HepG2 (cell line): ENCODE results near the gene NDE1. TPM values are rescaled to one million over a fixed set of nuclear protein-coding genes. Genes with fewer than 3 reads are reported as not detected.

ENCODE experiments used
- ATAC-seq: fragments of 200-7000 bp; cut with Tn5 transposase; 3 replicates; pipeline ENCODE4 v1.9.1; 2020; ENCODE audit warnings: mild to moderate bottlenecking, moderate library complexity
- BruUV-seq: library from RNA; stranded (reverse); fragments of 400-500 nt; replicated peaks from 2 replicates; lab custom pipeline; 2021; lab: Mats Ljungman, UMichigan
- CTCF ChIA-PET: fragments of 300-600 bp; formaldehyde crosslinking; extraction: SDS; loops from one replicate; lab custom pipeline; 2021; ENCODE audit warnings: low total read pairs, inconsistent platforms, low intra/inter-chr PET ratio; lab: Yijun Ruan, JAX
- POLR2A ChIA-PET: fragments of 350-600 bp; sonication (Branson Sonifier 250); formaldehyde crosslinking; loops from one replicate; lab custom pipeline; 2020; ENCODE audit warnings: antibody characterized with exemption, inconsistent platforms; lab: Yijun Ruan, JAX
- DNase-seq: peaks from one replicate; pipeline ENCODE4 v3.0.0-alpha.2; 2015; ENCODE audit warnings: low spot score
- FAIRE-seq: peaks from 3 replicates; lab custom pipeline; 2011; peaks lifted over from hg19 to GRCh38; lab: Jason Lieb, UNC
- H2AFZ ChIP-seq: one replicate; pipeline ENCODE4 v1.6.1; 2011; ENCODE audit warnings: low read length, inconsistent platforms
- H3K27ac ChIP-seq: fragments of 300-600 bp; 3 replicates; pipeline ENCODE4 v1.8.0; 2011; ENCODE audit warnings: mixed run types, mild to moderate bottlenecking, mixed read lengths, low read length, inconsistent platforms; ENCODE audit not compliant: insufficient read depth; ENCODE audit errors: extremely low read length
- H3K27me3 ChIP-seq, 2 experiments: fragments of 200-600 bp in 1 of 2; 2 replicates in 1 of 2; 3 replicates in 1 of 2; pipeline versions ENCODE4 v1.6.0 to v1.8.0; 2011; ENCODE audit warnings: low read length in 2 of 2, mild to moderate bottlenecking in 2 of 2, moderate library complexity in 2 of 2, inconsistent platforms in 1 of 2; ENCODE audit not compliant: insufficient read depth in 2 of 2, control insufficient read depth in 1 of 2
- H3K36me3 ChIP-seq, 2 experiments: fragments of 200-600 bp in 1 of 2; replicated peaks in 1 of 2; 2 replicates in 1 of 2; 3 replicates in 1 of 2; pipeline versions ENCODE4 v1.5.1 to v1.8.0; 2011; ENCODE audit warnings: low read length in 2 of 2, inconsistent platforms in 1 of 2; ENCODE audit not compliant: insufficient read depth in 2 of 2, control insufficient read depth in 1 of 2
- H3K4me1 ChIP-seq: 2 replicates; pipeline ENCODE4 v1.5.1; 2012; ENCODE audit warnings: low read length, inconsistent platforms; ENCODE audit not compliant: insufficient read depth
- H3K4me2 ChIP-seq: 2 replicates; pipeline ENCODE4 v1.6.0; 2011; ENCODE audit warnings: low read depth, low read length, inconsistent platforms
- H3K4me3 ChIP-seq, 3 experiments: fragments of 200-600 bp in 1 of 3; sonication (generic), shearing (Covaris generic) in 1 of 3; replicated peaks in 1 of 3; 2 replicates each; pipeline ENCODE4 v1.5.1; 2011 to 2016; ENCODE audit warnings: low read length in 3 of 3, inconsistent platforms in 2 of 3, low read depth in 2 of 3, mild to moderate bottlenecking in 2 of 3, control low read depth in 1 of 3, mixed read lengths in 1 of 3; ENCODE audit not compliant: insufficient read depth in 1 of 3
- H3K79me2 ChIP-seq: one replicate; pipeline ENCODE4 v1.6.1; 2011; ENCODE audit warnings: low read length, inconsistent platforms; ENCODE audit not compliant: insufficient read depth
- H3K9ac ChIP-seq: 2 replicates; pipeline ENCODE4 v1.6.0; 2011; ENCODE audit warnings: mild to moderate bottlenecking, low read depth, low read length, inconsistent platforms; ENCODE audit not compliant: insufficient read depth
- H3K9me3 ChIP-seq: 2 replicates; pipeline ENCODE4 v1.5.1; 2012; ENCODE audit warnings: mild to moderate bottlenecking, low read length
- H4K20me1 ChIP-seq: 2 replicates; pipeline ENCODE4 v1.6.0; 2011; ENCODE audit warnings: inconsistent platforms, mild to moderate bottlenecking, low read length, moderate library complexity; ENCODE audit not compliant: insufficient read depth
- MATR3 ChIP-seq: sonication (generic); formaldehyde crosslinking; IDR thresholded peaks from 2 replicates; pipeline ENCODE4 v1.4.0; 2020; ENCODE audit warnings: missing genetic modification reagents
- ZBTB4 ChIP-seq: sonication (generic); formaldehyde crosslinking; IDR thresholded peaks from 2 replicates; pipeline ENCODE4 v1.4.0; 2020; ENCODE audit warnings: missing genetic modification reagents, mild to moderate bottlenecking, borderline replicate concordance
- ZNF768 ChIP-seq: sonication (generic); formaldehyde crosslinking; IDR thresholded peaks from 2 replicates; pipeline ENCODE4 v1.4.0; 2020; ENCODE audit warnings: missing genetic modification reagents
- whole genome bisulfite sequencing: methylation state at CpG from one replicate; pipeline ENCODE4 v1.1.6; 2017; ENCODE audit warnings: low lambda C conversion rate; 5-methylcytosine and 5-hydroxymethylcytosine counted together
- in situ Hi-C: cut with HindIII; loops from 2 replicates; pipeline ENCODE4 v1.10.0; 2017; ENCODE audit warnings: low pct_unique_long_range_greater_than_20kb; ENCODE audit not compliant: extremely low pct_ligation_motif_present
- intact Hi-C: fragments of 100-400 bp; cut with micrococcal nuclease; formaldehyde crosslinking; loops from one replicate; pipeline ENCODE4 v1.10.0; 2022; ENCODE audit not compliant: unreplicated experiment
- polyA plus RNA-seq, 8 experiments: library from polyadenylated mRNA; depleted of rRNA in 3 of 8; stranded (reverse) in 7 of 8; unstranded in 1 of 8; fragments of >200 nt; fragmentation: Illumina TruSeq in 4 of 8; extraction: Trizol in 4 of 8; gene quantifications; 2 replicates each; pipeline versions ENCODE4 v1.2.1 to v1.2.3, GENCODE V29; 2011 to 2016; ENCODE audit warnings: low read depth in 4 of 8, missing spikeins in 1 of 8, mixed read lengths in 1 of 8; ENCODE audit not compliant: insufficient read depth in 1 of 8
- total RNA-seq, 5 experiments: library from RNA; depleted of rRNA; stranded (reverse); fragments of >200 nt; fragmentation: Illumina TruSeq; extraction: Trizol; gene quantifications; 2 replicates each; pipeline ENCODE4 v1.2.3, GENCODE V29; 2016; ENCODE audit warnings: low read depth in 1 of 5
- TF ChIP-seq, protein P1 (sequence below): fragments of 450-650 bp; IDR thresholded peaks from 2 replicates; pipeline ENCODE4 v1.6.1; 2016

NDE1 gene
- total and polyA plus RNA-seq, 2 of the 13 experiments (the other 11 are each of a cell fraction or from before 2014, with no cell fraction given) = 40.9 to 72.5 TPM

DNA sequence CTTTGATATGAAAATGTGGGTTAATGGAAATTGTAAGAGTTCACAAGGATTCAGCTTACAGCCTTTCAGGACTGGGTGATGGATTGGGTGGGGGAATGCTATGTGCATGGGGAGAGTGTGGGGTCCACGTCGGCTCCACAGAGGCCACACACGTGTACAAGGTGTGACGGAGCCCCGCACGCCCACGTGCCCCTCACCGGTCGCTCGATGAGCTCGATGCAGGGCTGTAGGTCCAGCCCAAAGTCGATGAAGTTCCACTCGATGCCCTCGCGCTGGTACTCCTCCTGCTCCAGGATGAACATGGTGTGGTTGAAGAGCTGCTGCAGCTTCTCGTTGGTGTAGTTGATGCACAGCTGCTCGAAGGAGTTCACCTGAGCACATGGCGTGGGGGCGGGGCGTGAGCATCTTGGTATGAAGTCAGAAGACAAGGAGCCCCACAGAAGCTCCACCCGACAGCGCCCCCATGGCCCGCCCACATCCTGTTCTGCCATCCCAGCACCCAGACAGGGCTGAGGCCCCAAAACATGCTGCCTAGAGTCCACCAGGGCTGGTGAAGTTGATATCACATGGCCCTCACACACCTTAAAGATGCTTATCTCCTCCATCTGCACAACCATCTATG is 107.7 kb downstream of the NDE1 start:
- no peak for TF ChIP-seq ZBTB4 (CRISPR knock-in tag)
- peak; percentile 47; the same call in 1 of the 2 replicates for TF ChIP-seq ZNF768 (CRISPR knock-in tag)
- TF ChIP-seq, protein P1, sequence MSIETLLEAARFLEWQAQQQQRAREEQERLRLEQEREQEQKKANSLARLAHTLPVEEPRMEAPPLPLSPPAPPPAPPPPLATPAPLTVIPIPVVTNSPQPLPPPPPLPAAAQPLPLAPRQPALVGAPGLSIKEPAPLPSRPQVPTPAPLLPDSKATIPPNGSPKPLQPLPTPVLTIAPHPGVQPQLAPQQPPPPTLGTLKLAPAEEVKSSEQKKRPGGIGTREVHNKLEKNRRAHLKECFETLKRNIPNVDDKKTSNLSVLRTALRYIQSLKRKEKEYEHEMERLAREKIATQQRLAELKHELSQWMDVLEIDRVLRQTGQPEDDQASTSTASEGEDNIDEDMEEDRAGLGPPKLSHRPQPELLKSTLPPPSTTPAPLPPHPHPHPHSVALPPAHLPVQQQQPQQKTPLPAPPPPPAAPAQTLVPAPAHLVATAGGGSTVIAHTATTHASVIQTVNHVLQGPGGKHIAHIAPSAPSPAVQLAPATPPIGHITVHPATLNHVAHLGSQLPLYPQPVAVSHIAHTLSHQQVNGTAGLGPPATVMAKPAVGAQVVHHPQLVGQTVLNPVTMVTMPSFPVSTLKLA = 0 out of 2 replicates have a peak, but pooled peaks have one; percentile 19
- TF ChIP-seq MATR3 (CRISPR knock-in tag) = peak; percentile 32; the same call in 1 of the 2 replicates
- no peaks in the 10 kb centered on the region for H3K36me3 ChIP-seq
- peaks cover 0 to 13% of the 10 kb centered on the region in 2 experiments; a peak in 2 of 5 replicates for H3K27me3 ChIP-seq
- ATAC-seq (no peak), DNase-seq (no peak), FAIRE-seq (no peak)
- no peak overlapping the region for H3K4me3 ChIP-seq
- H3K79me2 ChIP-seq = no peaks in the 10 kb centered on the region
- no peaks in the 10 kb centered on the region for H3K4me1 ChIP-seq
- BruUV-seq = no TSS peak
- no peak overlapping the region for H3K9ac ChIP-seq
- no peak overlapping the region for H3K27ac ChIP-seq
- ChIA-PET CTCF (no interaction called here), POLR2A (no interaction called here)
- in situ Hi-C loops = no loop called here
- intact Hi-C loops = no loop called here
- no peak overlapping the region for H3K4me2 ChIP-seq
- no peaks in the 10 kb centered on the region for H4K20me1 ChIP-seq
- no peaks in the 10 kb centered on the region for H3K9me3 ChIP-seq
- WGBS = 50% methylated on average over 21 of the region's 23 CpGs
- no peak overlapping the region for H2AFZ ChIP-seq
